AG09309 (cell line): ENCODE results near the gene CDYL2.

Source experiments
- DNase-seq: peaks from one replicate; pipeline ENCODE4 v3.0.0-alpha.2; 2010; ENCODE audit warnings: low read depth
- H3K4me3 ChIP-seq: 2 replicates; pipeline ENCODE4 v1.5.1; 2011; ENCODE audit warnings: mild to moderate bottlenecking, low read depth, low read length, moderate library complexity; ENCODE audit not compliant: control insufficient read depth
- CTCF ChIP-seq: IDR thresholded peaks from 2 replicates; pipeline ENCODE4 v1.5.1; 2011; ENCODE audit warnings: mild to moderate bottlenecking, low read depth, low read length, inconsistent platforms; ENCODE audit not compliant: insufficient read depth, control insufficient read depth; ENCODE audit errors: missing control alignments

Gene CDYL2

GRCh38 chr16:80610481-80611156, 193.8 kb downstream of the CDYL2 start:
- no peak for TF ChIP-seq CTCF
- H3K4me3 ChIP-seq = no peak overlapping the region
- DNase-seq = no peak

- no peak overlapping the region for H3K4me3 ChIP-seq
- TF ChIP-seq CTCF = no peak
- no peak for DNase-seq
These were observed 195.5 kb downstream of the CDYL2 start for GRCh38 chr16:80608946-80609345.

GRCh38 chr16:80607204-80607603, 197.2 kb downstream of the CDYL2 start:
- TF ChIP-seq CTCF = no peak
- H3K4me3 ChIP-seq = no peak overlapping the region
- no peak for DNase-seq

GRCh38 chr16:80606221-80606766, 198.1 kb downstream of the CDYL2 start:
- DNase-seq = no peak
- no peak for TF ChIP-seq CTCF
- no peak overlapping the region for H3K4me3 ChIP-seq

- TF ChIP-seq CTCF = no peak
- no peak for DNase-seq
These were observed 199.6 kb downstream of the CDYL2 start for GRCh38 chr16:80604600-80605355.

GRCh38 chr16:80602894-80603293, 201.5 kb downstream of the CDYL2 start:
- H3K4me3 ChIP-seq = no peak overlapping the region
- DNase-seq = no peak
- no peak for TF ChIP-seq CTCF

More at GRCh38 chr16:80604600-80605355, 199.6 kb downstream of the CDYL2 start:
- no peak overlapping the region for H3K4me3 ChIP-seq
